Umbilical cord (tissue), 2 donors: ENCODE measurements around the gene SEPTIN10. TPM values are rescaled to one million over a fixed set of nuclear protein-coding genes. Genes with fewer than 3 reads are reported as not detected.

ENCODE experiments used
- DNase-seq: peaks from one replicate; pipeline ENCODE4 v3.0.0-alpha.2; 2015; ENCODE audit warnings: low spot score
- total RNA-seq: library from RNA; depleted of rRNA; stranded (reverse); fragments of >200 nt; gene quantifications from one replicate; pipeline ENCODE4 v1.2.3, GENCODE V29; 2014; ENCODE audit warnings: low replicate concordance; ENCODE audit not compliant: insufficient read depth

SEPTIN10 gene
- total RNA-seq, 1 donor from 2014 or later = 121 TPM

GRCh38 chr2:109523536-109524361, 90.0 kb downstream of the SEPTIN10 start:
- no peak for DNase-seq

- DNase-seq = no peak
Observed at GRCh38 chr2:109523121-109523520, 90.6 kb downstream of the SEPTIN10 start.

GRCh38 chr2:109522063-109522374, 91.7 kb downstream of the SEPTIN10 start:
- DNase-seq = no peak

GRCh38 chr2:109521233-109522062, 92.3 kb downstream of the SEPTIN10 start:
- no peak for DNase-seq

GRCh38 chr2:109519513-109519912, 94.3 kb downstream of the SEPTIN10 start:
- DNase-seq = no peak

- no peak for DNase-seq
Observed at GRCh38 chr2:109517118-109517889, 96.5 kb downstream of the SEPTIN10 start.

GRCh38 chr2:109516445-109517117, 97.2 kb downstream of the SEPTIN10 start:
- no peak for DNase-seq

GRCh38 chr2:109514857-109515256, 98.9 kb downstream of the SEPTIN10 start:
- no peak for DNase-seq

GRCh38 chr2:109513749-109514588, 99.8 kb downstream of the SEPTIN10 start:
- DNase-seq = peak; percentile 95

- DNase-seq = no peak
Observed at GRCh38 chr2:109513230-109513629, 100.5 kb downstream of the SEPTIN10 start.

- no peak for DNase-seq
Observed at GRCh38 chr2:109512076-109512475, 101.7 kb downstream of the SEPTIN10 start.

- no peak for DNase-seq
Observed at GRCh38 chr2:109511168-109511567, 102.6 kb downstream of the SEPTIN10 start.

- DNase-seq = peak; percentile 77
Observed at GRCh38 chr2:109510136-109511028, 103.4 kb downstream of the SEPTIN10 start.

- DNase-seq = no peak
Observed at GRCh38 chr2:109508556-109508955, 105.2 kb downstream of the SEPTIN10 start.

- DNase-seq = no peak
Observed at GRCh38 chr2:109507828-109508227, 105.9 kb downstream of the SEPTIN10 start.

- DNase-seq = peak; percentile 26
Observed at GRCh38 chr2:109507217-109507616, 106.5 kb downstream of the SEPTIN10 start.

- DNase-seq = no peak
Observed at GRCh38 chr2:109503191-109503590, 110.6 kb downstream of the SEPTIN10 start.

GRCh38 chr2:109501461-109501860, 112.3 kb downstream of the SEPTIN10 start:
- no peak for DNase-seq

- no peak for DNase-seq
Observed at GRCh38 chr2:109500910-109501309, 112.9 kb downstream of the SEPTIN10 start.
